OCI-LY3 (cell line): Measurements from ENCODE around the gene RNF6.

ENCODE experiments used
- CTCF ChIP-seq: fragments of 200-600, 300-600 bp; sonication (generic); IDR thresholded peaks from 2 replicates; pipeline ENCODE4 v1.5.1; 2014; ENCODE audit warnings: antibody characterized with exemption, low read length, low read depth
- EZH2phosphoT487 ChIP-seq: fragments of 200-600 bp; shearing (Covaris generic); IDR thresholded peaks from 2 replicates; pipeline ENCODE4 v1.6.1; 2018; ENCODE audit warnings: antibody characterized with exemption, mixed run types, low read depth

- TF ChIP-seq CTCF (no peak), EZH2phosphoT487 (no peak)
These were observed 36.4 kb downstream of the RNF6 start for GRCh38 chr13:26185720-26186117.
